Fibroblast of mammary gland (primary cell): ENCODE data around the gene PKD1.
A peak's percentile ranks its signal among the peaks of the same experiment; 100 is the strongest.

Experiments used
- DNase-seq: peaks from one replicate; pipeline ENCODE4 v3.0.0-alpha.2; 2010; ENCODE audit warnings: low read depth
- H3K4me3 ChIP-seq: 2 replicates; pipeline ENCODE4 v1.5.1; 2011; ENCODE audit warnings: low read depth, mild to moderate bottlenecking, low read length, moderate library complexity; ENCODE audit not compliant: control insufficient read depth
- TF ChIP-seq, protein P1 (sequence below): conservative IDR thresholded peaks from 2 replicates; pipeline ENCODE4 v1.5.1; 2011; ENCODE audit warnings: low read depth, low read length, inconsistent platforms; ENCODE audit not compliant: control insufficient read depth, insufficient read depth

The PKD1 gene

DNA sequence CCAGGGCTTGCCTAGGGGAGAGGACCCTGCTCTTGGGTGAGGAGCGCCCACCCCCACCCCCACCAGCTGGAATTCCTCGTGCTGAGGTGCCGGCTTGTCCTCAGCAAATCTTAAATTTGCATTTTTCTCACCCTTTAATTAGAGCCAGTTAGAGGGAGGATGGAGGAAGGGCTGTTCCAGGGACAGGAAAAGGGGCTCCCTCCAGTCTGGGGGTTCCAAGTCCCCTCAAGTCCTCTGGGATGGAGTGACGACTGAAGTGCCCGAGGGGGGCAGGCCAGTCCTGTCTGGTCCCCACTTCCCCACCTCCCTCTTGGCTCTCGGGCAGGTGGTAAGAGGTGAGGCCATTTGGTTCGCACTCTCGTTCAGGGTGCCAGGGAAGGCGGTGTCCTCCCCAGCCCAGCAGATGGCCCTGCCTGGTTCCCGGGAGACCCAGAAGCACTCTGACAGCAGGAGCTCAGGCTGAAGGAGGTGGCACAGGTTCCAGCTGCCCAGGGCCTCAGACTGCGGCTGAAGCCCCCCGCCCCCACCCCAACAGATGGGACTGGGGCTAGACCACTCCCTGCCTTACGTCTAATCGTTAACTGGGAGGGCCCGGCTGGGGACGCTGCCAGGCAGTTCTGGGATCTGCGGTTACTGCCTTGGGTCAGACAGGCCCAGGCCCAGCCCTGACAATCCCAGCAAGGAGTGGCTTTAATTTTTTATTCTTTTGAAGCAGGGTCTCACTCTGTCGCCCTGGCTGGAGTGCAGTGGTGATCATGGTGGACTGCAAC lies 14.9 kb upstream of the PKD1 start:
- DNase-seq, result peak; percentile 73
- TF ChIP-seq, protein P1, sequence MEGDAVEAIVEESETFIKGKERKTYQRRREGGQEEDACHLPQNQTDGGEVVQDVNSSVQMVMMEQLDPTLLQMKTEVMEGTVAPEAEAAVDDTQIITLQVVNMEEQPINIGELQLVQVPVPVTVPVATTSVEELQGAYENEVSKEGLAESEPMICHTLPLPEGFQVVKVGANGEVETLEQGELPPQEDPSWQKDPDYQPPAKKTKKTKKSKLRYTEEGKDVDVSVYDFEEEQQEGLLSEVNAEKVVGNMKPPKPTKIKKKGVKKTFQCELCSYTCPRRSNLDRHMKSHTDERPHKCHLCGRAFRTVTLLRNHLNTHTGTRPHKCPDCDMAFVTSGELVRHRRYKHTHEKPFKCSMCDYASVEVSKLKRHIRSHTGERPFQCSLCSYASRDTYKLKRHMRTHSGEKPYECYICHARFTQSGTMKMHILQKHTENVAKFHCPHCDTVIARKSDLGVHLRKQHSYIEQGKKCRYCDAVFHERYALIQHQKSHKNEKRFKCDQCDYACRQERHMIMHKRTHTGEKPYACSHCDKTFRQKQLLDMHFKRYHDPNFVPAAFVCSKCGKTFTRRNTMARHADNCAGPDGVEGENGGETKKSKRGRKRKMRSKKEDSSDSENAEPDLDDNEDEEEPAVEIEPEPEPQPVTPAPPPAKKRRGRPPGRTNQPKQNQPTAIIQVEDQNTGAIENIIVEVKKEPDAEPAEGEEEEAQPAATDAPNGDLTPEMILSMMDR, result no peak
- H3K4me3 ChIP-seq, result no peak overlapping the region

DNA sequence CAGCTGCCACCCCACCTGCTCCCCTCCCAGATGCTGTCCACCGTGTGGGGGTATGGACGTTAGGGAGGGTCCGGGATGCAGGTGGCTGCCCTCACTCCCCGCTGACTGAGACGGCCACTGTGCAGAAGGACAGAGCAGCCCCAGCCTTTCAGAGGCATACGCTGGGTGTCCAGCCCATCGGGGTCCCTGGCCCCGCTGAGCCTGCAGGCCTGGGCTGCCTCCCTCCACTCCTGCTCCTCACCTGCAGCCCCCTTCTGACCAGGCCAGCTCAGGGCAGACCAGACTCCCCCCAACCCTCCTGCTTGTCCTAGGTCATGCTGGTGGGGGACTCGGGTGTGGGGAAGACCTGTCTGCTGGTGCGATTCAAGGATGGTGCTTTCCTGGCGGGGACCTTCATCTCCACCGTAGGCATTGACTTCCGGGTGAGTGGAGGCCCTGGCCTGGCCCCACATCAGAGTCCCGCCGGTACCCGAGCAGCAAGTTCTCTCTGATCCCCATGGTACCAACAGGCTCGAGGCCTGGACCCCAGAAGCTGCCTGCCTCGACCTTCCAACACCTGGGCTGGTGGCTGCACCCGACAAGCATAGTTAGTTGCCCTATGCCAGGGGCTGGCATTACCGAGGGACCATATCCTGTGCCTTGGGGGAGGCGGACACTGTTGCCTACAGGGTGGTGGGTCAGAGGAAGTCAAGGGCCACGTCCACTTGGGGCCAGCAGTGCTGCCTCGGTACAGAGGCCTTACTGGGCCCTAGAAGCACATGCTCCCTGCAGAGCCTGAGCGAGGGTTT lies 14.1 kb upstream of the PKD1 start:
- DNase-seq, result peak; percentile 34
- H3K4me3 ChIP-seq, result no peak overlapping the region
- TF ChIP-seq, protein P1, result no peak

DNA sequence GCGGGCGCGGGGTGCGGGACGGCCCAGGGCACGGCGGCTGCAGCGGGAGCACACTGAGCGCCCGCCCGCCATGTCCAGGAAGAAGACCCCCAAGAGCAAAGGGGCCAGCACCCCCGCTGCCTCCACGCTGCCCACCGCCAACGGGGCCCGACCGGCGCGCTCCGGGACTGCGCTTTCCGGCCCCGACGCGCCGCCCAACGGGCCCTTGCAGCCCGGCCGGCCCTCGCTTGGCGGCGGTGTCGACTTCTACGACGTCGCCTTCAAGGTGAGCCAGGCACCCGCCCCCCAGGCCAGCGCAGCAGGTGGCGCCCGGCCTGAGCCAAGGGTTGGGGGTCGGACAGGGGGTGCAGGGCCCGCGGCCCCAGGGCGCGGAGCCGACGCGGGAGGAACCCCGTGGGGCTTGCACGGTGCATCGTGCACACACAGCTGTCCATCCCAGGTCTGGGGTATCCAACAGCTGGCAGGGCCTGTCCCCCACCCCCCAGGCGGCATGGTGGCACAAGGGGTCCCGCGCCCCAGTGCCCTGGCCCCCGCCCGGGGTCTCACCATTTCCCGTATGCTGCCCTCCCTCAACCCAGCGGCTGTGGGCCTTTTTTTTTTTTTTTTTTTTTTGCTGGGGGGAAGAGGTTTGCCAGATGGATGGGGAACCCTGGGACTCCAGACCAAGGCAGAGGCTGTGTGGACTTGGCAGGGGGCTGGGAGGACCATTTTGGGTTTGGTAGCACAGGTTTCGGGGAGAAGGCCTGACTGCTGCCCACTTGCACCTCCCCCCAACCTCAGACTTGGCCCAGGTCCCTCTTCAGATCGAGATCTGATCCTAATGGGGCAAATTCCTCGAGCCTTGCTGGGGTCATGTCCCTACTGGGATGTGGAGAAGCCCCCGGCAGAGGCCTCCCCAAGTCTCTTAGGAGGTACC lies 13.3 kb upstream of the PKD1 start:
- H3K4me3 ChIP-seq, result peak overlapping the region; percentile 13
- DNase-seq, result peak; percentile 32
- TF ChIP-seq, protein P1, result no peak

DNA sequence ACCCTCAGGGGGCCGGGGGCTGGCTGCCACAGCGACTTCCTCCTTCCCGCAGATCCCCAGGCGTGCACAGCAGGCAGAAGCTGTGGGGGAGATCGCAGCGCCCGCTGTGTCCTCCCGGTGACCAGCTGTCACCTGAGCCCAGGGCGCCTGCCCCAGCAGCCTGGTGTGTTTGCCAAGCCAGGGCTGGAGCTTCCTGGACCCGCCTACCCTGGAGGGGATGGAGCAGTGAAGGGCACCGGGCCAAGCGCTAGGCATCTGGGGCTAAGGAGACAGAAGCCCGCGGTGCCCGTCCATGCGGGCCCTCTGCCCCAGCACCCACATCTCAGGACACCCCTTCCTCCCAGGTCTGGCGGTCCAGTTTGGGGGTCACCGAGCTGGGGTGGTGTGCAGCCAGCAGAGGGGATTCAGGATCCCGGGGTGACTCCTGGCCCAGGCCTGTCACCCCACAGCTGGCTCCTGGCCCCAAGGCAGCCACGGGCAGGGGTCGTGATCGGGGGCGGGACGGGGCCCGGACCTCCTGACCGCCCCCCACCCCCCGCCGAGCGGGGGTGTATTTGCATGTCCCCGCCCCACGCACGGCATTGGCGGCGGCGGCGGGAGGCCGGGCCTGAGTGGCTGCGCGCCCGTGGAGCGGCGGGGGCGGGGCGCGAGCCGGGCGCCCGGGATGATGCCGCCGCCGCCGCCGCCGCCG lies 12.4 kb upstream of the PKD1 start, which contains the start of gene RAB26:
Gene RAB26 (plus strand): TSS at position 645 of the 691 bp plus-strand sequence. CDS start 159 bp downstream, outside the sequence.
- DNase-seq, result peak; percentile 31
- H3K4me3 ChIP-seq, result peak within 1 kb of the TSS; percentile 13
- TF ChIP-seq, protein P1, result no peak

DNA sequence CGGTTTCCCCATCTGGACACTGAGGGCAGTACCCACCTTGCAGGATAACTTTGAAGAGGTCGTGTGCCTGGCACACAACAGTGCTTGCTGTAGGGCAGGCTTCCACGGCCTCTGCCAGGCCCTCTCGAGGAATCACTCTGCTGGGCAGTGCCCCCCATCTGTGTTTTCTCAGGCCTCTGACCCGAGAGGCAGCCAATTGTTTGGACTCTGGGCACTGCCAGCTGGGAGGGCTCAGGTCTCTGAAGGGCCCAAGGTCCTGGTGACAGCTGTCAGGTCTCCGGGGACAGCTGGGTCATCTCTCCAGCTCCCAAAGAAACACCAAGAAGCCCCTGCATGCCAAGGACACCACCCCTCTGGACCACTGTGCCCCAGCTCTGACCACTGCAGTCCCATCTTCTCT lies 11.7 kb upstream of the PKD1 start:
- TF ChIP-seq, protein P1, result no peak
- DNase-seq, result no peak
- no peak overlapping the region for H3K4me3 ChIP-seq
